HG03039 (cell line): ENCODE results near the gene PLCE1.

Experiments used
- ATAC-seq: cut with Tn5 transposase; IDR thresholded peaks from one replicate; pipeline ENCODE4 v1.9.1; 2021; ENCODE audit warnings: mild to moderate bottlenecking, moderate library complexity; ENCODE audit not compliant: unreplicated experiment

Gene PLCE1

DNA sequence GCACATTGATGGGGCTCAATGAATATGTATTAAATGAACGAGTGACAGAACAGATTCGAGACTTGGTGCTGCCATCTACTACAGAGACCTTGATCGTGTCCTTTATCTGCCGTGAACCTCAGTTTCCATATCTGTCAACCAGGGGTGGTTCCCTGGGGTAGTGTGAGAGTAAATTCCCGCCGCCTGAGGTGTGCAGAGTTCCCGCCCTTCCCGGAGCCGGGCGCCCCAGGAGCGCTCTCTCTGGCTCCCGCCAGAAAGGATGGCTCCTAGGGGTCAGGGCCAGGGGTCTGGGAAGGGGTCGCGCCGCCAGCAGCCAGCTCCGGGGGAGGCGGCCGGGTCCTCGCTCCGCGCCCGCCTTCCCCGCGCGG is 333 bp upstream of the PLCE1 start:
- no peak for ATAC-seq

DNA sequence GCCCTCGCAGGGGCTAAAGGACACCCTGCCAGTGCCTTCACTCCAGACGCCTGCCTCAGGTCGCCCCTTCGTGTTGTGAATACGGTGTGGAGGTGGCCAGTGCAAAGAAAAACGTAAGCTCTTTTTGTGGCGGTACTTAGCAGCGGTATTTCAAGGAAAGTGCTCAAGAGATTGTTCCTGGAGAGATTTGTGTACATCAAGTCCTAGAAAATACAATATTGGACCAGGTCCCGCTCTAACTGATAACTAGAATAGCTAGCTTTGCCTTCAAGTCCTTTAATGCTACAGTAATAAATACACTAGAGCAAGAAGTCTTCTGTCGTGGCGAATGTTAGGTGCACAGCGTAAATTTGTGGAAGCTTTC is 689 bp downstream of the PLCE1 start:
- no peak for ATAC-seq

GRCh38 chr10:93995182-93995581 is 1.5 kb downstream of the PLCE1 start:
- no peak for ATAC-seq

- ATAC-seq = no peak
Observed at GRCh38 chr10:93995598-93996271, 2.0 kb downstream of the PLCE1 start.

GRCh38 chr10:93996551-93996950 is 2.8 kb downstream of the PLCE1 start:
- ATAC-seq = no peak

DNA sequence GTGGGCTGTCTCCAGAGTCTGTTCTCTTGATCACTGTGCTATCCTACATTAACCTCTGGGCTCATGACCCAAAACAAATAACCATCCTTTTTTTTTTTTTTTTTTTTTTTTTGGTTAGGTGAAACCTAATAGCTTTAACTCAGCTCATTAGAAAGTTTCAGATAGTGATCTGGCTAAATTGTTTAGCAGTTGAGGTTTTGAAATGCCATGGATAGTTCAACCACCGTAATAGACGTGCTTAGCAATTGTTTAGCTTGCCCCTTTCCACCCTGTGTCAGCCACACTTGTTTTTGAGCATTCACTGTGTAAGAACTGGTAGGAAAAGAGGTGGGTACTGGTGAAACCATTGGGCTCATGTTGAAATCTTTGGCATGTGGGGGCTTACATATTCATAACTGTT is 3.8 kb downstream of the PLCE1 start:
- no peak for ATAC-seq

DNA sequence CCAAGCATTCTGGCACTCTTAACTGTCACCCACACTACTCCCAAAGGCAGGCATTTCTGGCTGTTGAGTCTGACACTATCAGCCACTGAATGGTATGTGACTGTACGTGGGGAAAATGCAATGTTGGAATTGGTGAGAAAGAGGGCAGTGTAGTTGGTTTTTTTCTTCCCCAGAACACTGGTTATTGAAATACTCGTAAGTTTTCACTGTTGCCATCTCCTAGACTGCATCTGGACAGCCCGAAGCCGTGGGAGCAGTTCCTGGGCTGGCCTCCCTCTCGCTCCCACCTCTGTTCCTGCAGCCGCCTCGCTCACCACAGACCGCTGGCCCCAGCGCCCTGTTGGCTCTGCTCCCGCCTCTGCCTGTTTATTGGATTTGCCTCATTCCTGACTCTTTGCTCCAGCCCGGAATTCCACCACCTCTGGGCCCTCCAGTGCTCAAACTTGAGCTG is 5.7 kb downstream of the PLCE1 start:
- ATAC-seq = no peak

DNA sequence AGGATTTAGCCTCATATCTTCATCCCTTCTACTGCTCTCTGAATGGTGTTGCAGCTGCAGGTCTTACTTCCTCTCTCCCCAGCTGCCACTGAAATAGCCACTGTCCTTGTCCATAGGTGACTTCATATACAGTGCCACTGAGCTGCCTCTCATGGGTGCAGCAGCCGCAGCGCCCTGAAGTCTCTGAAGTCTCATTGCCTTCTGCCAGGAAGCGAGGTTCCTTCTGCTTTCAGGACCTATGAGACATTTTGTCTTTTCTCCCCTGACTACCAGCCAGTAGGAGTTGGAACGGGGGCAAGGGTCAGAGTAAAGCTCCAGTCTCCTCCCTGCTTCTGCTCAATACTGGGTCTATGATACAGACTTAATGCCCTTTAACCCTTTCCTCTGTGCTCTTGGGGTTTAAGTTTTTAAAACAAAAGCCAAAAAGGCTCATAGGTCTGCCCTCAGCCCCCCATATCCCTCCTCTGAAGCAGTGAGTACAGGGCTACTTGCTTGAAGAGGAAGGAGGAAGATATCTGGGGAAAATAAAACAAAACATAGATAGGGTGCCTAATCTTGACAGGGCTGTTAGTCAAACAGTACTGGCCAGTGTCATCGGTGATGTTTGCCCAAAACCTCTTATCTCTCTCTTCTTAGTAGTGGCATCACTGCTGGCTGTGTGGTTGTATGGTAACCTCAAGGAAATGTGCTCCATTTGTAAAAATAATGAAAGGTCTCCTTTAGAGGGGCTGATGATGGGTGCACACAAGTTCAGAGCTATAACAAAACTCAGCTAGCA is 7.1 kb downstream of the PLCE1 start:
- no peak for ATAC-seq

GRCh38 chr10:94001416-94001810 is 7.7 kb downstream of the PLCE1 start:
- ATAC-seq = no peak

GRCh38 chr10:94002156-94002555 is 8.4 kb downstream of the PLCE1 start:
- ATAC-seq = no peak

DNA sequence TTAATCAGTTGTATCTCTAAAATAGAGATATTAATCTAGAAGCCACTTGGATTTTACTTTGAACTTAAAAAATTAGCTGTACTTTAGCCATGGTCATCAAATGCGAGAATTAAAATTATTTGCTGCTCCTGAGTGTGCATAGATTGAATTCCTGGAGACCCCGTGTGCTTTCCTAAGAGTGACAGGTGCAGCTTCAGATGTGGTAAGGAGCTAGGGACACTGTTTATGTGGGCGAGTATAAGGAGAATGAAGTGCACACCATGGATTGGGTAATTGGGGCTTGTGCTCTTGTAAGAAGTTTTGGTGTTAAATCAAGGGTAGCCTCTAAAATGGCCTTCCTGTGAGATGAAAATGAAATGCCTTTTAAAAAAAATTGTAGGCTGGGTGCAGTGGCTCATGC is 9.8 kb downstream of the PLCE1 start:
- ATAC-seq = no peak

- no peak for ATAC-seq
Observed at GRCh38 chr10:94005050-94005449, 11.3 kb downstream of the PLCE1 start.

DNA sequence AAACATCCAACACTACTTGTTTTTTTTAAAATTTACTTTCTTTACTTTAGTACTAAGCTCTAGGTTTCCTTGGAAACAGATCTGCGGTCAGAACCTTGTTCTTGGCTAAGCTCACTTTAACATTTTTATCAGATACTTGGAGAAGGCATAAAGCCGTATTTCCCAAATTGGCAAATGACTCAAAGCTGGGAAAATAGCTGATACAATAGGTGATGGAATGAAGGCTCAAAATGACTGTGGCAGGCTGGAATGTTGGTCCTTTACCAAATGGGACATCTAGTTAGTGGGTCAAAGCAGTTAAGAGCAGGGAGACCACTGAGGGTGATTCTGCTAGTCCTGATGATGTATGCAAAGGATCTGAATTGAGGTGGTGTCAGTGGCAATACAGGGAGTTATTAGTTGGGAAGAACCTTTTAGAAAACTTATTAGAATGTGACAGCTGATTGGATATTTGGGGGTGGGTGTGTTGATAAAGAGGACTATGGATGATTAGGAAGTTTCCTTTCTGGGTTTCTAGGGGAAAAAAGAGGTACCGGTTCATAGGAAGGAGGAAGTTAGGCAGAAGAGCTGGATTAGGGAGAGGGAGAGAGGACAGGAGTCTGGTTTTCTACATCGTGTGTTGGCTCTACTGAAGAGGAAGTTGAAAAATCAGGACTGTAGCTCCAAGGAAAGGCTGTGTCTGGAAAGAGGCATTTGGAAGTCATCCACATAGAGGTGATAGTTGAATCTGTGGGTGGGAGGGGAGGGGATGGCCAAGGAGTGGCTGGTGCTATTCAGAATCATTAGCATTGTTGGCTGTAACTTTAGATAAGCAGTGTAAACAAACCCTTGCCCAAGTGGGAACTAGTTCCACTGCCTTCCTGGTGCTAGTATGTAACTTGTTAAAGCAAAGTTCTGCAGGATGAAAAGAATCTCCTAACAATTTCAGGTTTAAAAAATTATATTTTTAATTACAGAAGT is 13.1 kb downstream of the PLCE1 start:
- no peak for ATAC-seq

DNA sequence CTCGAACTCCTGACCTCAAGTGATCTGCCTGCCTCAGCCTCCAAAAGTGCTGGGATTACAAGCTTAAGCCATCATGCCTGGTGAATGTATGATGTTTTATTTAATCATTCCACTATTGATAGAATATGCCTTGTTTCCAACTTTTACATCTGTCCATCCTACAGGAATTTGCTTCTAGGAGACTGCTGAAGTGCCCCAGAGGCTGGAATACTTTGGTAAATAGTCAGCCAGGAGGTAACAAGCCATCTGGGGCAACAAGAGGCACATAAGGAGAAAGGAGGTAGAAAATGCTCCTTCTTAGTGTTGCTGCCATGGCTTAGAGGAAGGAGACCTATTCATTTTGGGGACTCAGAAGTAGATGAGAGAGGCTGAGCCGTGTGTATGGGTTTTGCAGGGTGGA is 14.8 kb downstream of the PLCE1 start:
- ATAC-seq = no peak

DNA sequence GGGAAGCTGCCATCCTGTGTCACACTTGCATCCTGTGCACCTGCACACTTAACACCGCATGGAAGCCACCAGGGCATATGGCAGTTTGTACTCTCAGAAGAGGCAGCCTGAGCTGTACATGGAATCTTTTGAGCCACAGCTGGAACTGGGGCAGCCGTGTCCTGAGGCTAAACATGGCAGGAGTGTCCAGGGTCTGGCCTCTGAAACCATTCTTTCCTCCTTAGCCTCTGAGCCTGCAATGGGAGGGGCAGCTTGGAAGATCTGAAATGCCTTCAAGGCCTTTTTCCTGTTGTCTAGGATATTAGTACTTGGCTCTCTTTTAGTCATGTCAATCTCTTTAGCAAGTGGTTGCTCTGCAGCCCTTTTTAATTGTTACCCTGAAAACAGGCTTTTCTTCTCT is 16.4 kb downstream of the PLCE1 start:
- ATAC-seq = no peak

- ATAC-seq = no peak
Observed at GRCh38 chr10:94010886-94011285, 17.2 kb downstream of the PLCE1 start.

GRCh38 chr10:94011296-94011695 is 17.6 kb downstream of the PLCE1 start:
- ATAC-seq = no peak

DNA sequence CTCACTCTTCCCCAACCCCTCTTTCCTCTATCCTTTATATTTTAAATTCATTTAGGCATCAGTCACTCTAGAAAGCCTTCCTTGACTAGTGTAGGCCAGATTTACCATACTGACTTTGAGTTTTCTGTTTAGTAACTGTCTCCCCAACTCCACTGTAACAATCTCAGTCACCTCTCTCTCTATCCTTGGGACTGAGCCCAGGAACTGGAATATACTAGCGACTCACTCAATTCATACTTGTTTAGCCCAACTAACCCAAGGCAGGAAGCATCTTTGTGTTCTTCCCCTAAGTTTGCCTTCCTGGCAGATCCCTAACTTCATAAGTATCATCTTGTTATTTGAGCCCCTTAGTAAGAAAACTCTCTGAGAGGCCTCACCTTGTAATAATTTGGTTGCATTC is 19.1 kb downstream of the PLCE1 start:
- no peak for ATAC-seq

DNA sequence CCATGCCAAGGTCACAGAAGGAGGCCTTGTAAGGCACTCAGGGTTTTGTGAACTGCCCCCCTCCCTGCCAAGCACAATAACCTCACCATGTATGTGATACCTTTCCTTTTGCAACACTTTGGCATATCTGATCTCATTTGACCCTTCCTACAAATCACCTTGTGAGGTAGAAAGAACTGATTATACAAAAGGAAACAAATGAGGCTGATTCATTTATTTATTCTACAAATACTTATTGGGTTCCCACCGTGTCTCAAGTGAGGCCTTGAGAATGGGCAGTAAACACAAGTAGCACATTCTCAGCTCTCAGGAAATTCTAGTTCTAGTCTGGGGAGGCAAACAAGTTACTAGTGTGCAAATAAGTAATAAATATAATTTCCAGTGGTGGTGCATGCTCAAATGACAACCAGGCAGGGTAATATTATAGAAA is 19.6 kb downstream of the PLCE1 start:
- no peak for ATAC-seq

DNA sequence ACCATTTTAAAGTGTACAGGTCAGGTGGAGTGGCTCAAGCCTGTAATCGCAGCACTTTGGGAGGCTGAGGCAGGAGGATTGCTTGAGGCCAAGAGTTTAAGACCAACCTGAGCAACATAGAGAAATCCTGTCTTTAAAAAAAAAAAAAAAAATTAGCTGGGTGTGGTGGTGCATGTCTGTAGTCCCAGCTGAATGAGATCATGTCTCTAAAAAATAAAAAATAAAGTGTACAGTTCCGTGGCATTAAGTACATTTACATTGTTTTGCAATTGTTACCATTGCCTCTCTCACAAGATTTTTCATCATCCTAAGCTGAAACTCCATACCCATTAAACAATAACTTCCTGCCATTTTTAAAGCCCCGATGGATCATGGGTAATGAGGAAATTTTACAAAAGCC is 20.6 kb downstream of the PLCE1 start:
- no peak for ATAC-seq
